ENCODE data around the gene GP1BA.

The GP1BA gene

GRCh38 chr17:4941319-4941610, 9.2 kb downstream of the GP1BA start:
- Histone ChIP-seq H3K27me3 (ENCODE audit: control insufficient read depth, insufficient read depth, low read length) (no peaks in the 10 kb centered on the region), H3K9me3 (ENCODE audit: control insufficient read depth, low read length) (no peaks in the 10 kb centered on the region), H3K36me3 (ENCODE audit: control insufficient read depth, insufficient read depth, low read length) (peaks cover 9% of the 10 kb centered on the region), H3K4me3 (ENCODE audit: low read length) (peak overlapping the region; percentile 70), H3K9ac (ENCODE audit: low read length) (peak overlapping the region; percentile 93), H3K4me1 (ENCODE audit: control insufficient read depth, insufficient read depth, low read length) (peaks cover 50% of the 10 kb centered on the region)

GRCh38 chr17:4942760-4943508, 10.9 kb downstream of the GP1BA start:
- no peak overlapping the region for H3K9ac ChIP-seq (ENCODE audit: low read length)
- no peaks in the 10 kb centered on the region for H3K27me3 ChIP-seq (ENCODE audit: control insufficient read depth, insufficient read depth, low read length)
- no peak overlapping the region for H3K4me3 ChIP-seq (ENCODE audit: low read length)
- peaks cover 5% of the 10 kb centered on the region for H3K36me3 ChIP-seq (ENCODE audit: control insufficient read depth, insufficient read depth, low read length)
- no peaks in the 10 kb centered on the region for H3K9me3 ChIP-seq (ENCODE audit: control insufficient read depth, low read length)
- H3K4me1 ChIP-seq (ENCODE audit: control insufficient read depth, insufficient read depth, low read length), result peaks cover 54% of the 10 kb centered on the region

GRCh38 chr17:4944163-4944553, 12.1 kb downstream of the GP1BA start:
- no peaks in the 10 kb centered on the region for H3K27me3 ChIP-seq (ENCODE audit: control insufficient read depth, insufficient read depth, low read length)
- H3K9ac ChIP-seq (ENCODE audit: low read length), result peak overlapping the region; percentile 42
- H3K4me3 ChIP-seq (ENCODE audit: low read length), result no peak overlapping the region
- peaks cover 42% of the 10 kb centered on the region for H3K4me1 ChIP-seq (ENCODE audit: control insufficient read depth, insufficient read depth, low read length)
- H3K9me3 ChIP-seq (ENCODE audit: control insufficient read depth, low read length), result no peaks in the 10 kb centered on the region
- H3K36me3 ChIP-seq (ENCODE audit: control insufficient read depth, insufficient read depth, low read length), result peaks cover 5% of the 10 kb centered on the region

GRCh38 chr17:4944554-4945175, 12.6 kb downstream of the GP1BA start:
- H3K4me1 ChIP-seq (ENCODE audit: control insufficient read depth, insufficient read depth, low read length), result peaks cover 41% of the 10 kb centered on the region
- H3K4me3 ChIP-seq (ENCODE audit: low read length), result peak overlapping the region; percentile 21
- H3K36me3 ChIP-seq (ENCODE audit: control insufficient read depth, insufficient read depth, low read length), result peaks cover 5% of the 10 kb centered on the region
- no peaks in the 10 kb centered on the region for H3K27me3 ChIP-seq (ENCODE audit: control insufficient read depth, insufficient read depth, low read length)
- H3K9me3 ChIP-seq (ENCODE audit: control insufficient read depth, low read length), result no peaks in the 10 kb centered on the region
- peak overlapping the region; percentile 42 for H3K9ac ChIP-seq (ENCODE audit: low read length)

GRCh38 chr17:4945176-4945943, 13.3 kb downstream of the GP1BA start:
- Histone ChIP-seq H3K4me1 (ENCODE audit: control insufficient read depth, insufficient read depth, low read length) (peaks cover 43% of the 10 kb centered on the region), H3K9ac (ENCODE audit: low read length) (peak overlapping the region; percentile 42), H3K27me3 (ENCODE audit: control insufficient read depth, insufficient read depth, low read length) (no peaks in the 10 kb centered on the region), H3K9me3 (ENCODE audit: control insufficient read depth, low read length) (no peaks in the 10 kb centered on the region), H3K4me3 (ENCODE audit: low read length) (peak overlapping the region; percentile 21), H3K36me3 (ENCODE audit: control insufficient read depth, insufficient read depth, low read length) (peaks cover 5% of the 10 kb centered on the region)

- Histone ChIP-seq H3K9ac (ENCODE audit: low read length) (peak overlapping the region; percentile 99), H3K4me3 (ENCODE audit: low read length) (peak overlapping the region; percentile 44), H3K9me3 (ENCODE audit: control insufficient read depth, low read length) (no peaks in the 10 kb centered on the region), H3K36me3 (ENCODE audit: control insufficient read depth, insufficient read depth, low read length) (peaks cover 5% of the 10 kb centered on the region), H3K4me1 (ENCODE audit: control insufficient read depth, insufficient read depth, low read length) (peaks cover 42% of the 10 kb centered on the region), H3K27me3 (ENCODE audit: control insufficient read depth, insufficient read depth, low read length) (no peaks in the 10 kb centered on the region)
These were observed 13.8 kb downstream of the GP1BA start for GRCh38 chr17:4945944-4946280.

GRCh38 chr17:4946312-4946976, 14.4 kb downstream of the GP1BA start:
- no peaks in the 10 kb centered on the region for H3K27me3 ChIP-seq (ENCODE audit: control insufficient read depth, insufficient read depth, low read length)
- peaks cover 5% of the 10 kb centered on the region for H3K36me3 ChIP-seq (ENCODE audit: control insufficient read depth, insufficient read depth, low read length)
- H3K9me3 ChIP-seq (ENCODE audit: control insufficient read depth, low read length), result no peaks in the 10 kb centered on the region
- H3K9ac ChIP-seq (ENCODE audit: low read length), result peak overlapping the region; percentile 99
- peak overlapping the region; percentile 44 for H3K4me3 ChIP-seq (ENCODE audit: low read length)
- peaks cover 37% of the 10 kb centered on the region for H3K4me1 ChIP-seq (ENCODE audit: control insufficient read depth, insufficient read depth, low read length)

GRCh38 chr17:4947010-4947410, 14.9 kb downstream of the GP1BA start:
- peaks cover 34% of the 10 kb centered on the region for H3K4me1 ChIP-seq (ENCODE audit: control insufficient read depth, insufficient read depth, low read length)
- H3K9ac ChIP-seq (ENCODE audit: low read length), result peak overlapping the region; percentile 99
- H3K9me3 ChIP-seq (ENCODE audit: control insufficient read depth, low read length), result no peaks in the 10 kb centered on the region
- no peaks in the 10 kb centered on the region for H3K27me3 ChIP-seq (ENCODE audit: control insufficient read depth, insufficient read depth, low read length)
- peak overlapping the region; percentile 44 for H3K4me3 ChIP-seq (ENCODE audit: low read length)
- H3K36me3 ChIP-seq (ENCODE audit: control insufficient read depth, insufficient read depth, low read length), result peaks cover 5% of the 10 kb centered on the region

- no peaks in the 10 kb centered on the region for H3K9me3 ChIP-seq (ENCODE audit: control insufficient read depth, low read length)
- H3K4me3 ChIP-seq (ENCODE audit: low read length), result peak overlapping the region; percentile 84
- H3K9ac ChIP-seq (ENCODE audit: low read length), result peak overlapping the region; percentile 99
- H3K36me3 ChIP-seq (ENCODE audit: control insufficient read depth, insufficient read depth, low read length), result peaks cover 5% of the 10 kb centered on the region
- peaks cover 34% of the 10 kb centered on the region for H3K4me1 ChIP-seq (ENCODE audit: control insufficient read depth, insufficient read depth, low read length)
- H3K27me3 ChIP-seq (ENCODE audit: control insufficient read depth, insufficient read depth, low read length), result no peaks in the 10 kb centered on the region
These were observed 15.5 kb downstream of the GP1BA start for GRCh38 chr17:4947411-4948165.

- Histone ChIP-seq H3K4me1 (ENCODE audit: control insufficient read depth, insufficient read depth, low read length) (peaks cover 38% of the 10 kb centered on the region), H3K9me3 (ENCODE audit: control insufficient read depth, low read length) (no peaks in the 10 kb centered on the region)
These were observed 16.3 kb downstream of the GP1BA start, which contains the start of gene PFN1 for GRCh38 chr17:4948166-4948930. TSS of gene PFN1 (minus strand) at chr17:4948530. CDS start at chr17:4948394, 136 bp downstream.

GRCh38 chr17:4948931-4949320, 16.8 kb downstream of the GP1BA start:
- Histone ChIP-seq H3K36me3 (ENCODE audit: control insufficient read depth, insufficient read depth, low read length) (peaks cover 5% of the 10 kb centered on the region), H3K4me1 (ENCODE audit: control insufficient read depth, insufficient read depth, low read length) (peaks cover 43% of the 10 kb centered on the region), H3K9me3 (ENCODE audit: control insufficient read depth, low read length) (no peaks in the 10 kb centered on the region), H3K4me3 (ENCODE audit: low read length) (peak overlapping the region; percentile 83), H3K9ac (ENCODE audit: low read length) (peak overlapping the region; percentile 83), H3K27me3 (ENCODE audit: control insufficient read depth, insufficient read depth, low read length) (no peaks in the 10 kb centered on the region)

More at GRCh38 chr17:4948166-4948930, 16.3 kb downstream of the GP1BA start, which contains the start of gene PFN1:
- peaks cover 5% of the 10 kb centered on the region for H3K36me3 ChIP-seq (ENCODE audit: control insufficient read depth, insufficient read depth, low read length)
- H3K27me3 ChIP-seq (ENCODE audit: control insufficient read depth, insufficient read depth, low read length), result no peaks in the 10 kb centered on the region
- H3K4me3 ChIP-seq (ENCODE audit: low read length), result peak within 1 kb of the TSS; percentile 84
- peak within 1 kb of the TSS; percentile 99 for H3K9ac ChIP-seq (ENCODE audit: low read length)
